NCI-H146 (cell line): ENCODE results near the gene KAZN.

Experiments used
- DNase-seq: peaks from one replicate; lab custom pipeline; 2025; lab: John Stamatoyannopoulos, UW

KAZN gene

GRCh38 chr1:14647777-14648176, 49.3 kb downstream of the KAZN start:
- no peak for DNase-seq

- no peak for DNase-seq
Measured at GRCh38 chr1:14648391-14648790, 49.9 kb downstream of the KAZN start.

GRCh38 chr1:14648896-14649855, 50.7 kb downstream of the KAZN start:
- DNase-seq = no peak

DNA sequence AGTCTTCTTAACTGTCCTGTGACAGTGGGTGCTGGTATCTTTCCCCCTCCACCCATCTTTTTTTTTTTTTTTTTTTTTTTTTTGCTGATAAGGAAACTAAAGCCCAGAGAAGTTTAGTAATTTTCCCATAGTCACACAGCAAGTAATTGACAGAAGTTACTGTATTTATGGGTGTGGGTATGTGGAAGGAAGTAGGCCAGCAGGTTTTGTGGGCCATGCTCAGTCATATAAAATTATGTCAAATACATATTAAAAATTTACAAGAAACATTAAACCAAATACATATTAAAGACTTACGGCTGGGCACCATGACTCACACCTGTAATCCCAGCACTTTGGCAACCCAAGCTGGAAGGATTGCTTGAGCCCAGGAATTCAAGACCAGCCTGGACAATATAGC, 51.5 kb downstream of the KAZN start:
- no peak for DNase-seq

GRCh38 chr1:14650951-14651350, 52.5 kb downstream of the KAZN start:
- no peak for DNase-seq

- DNase-seq = no peak
Measured at GRCh38 chr1:14652840-14653239, 54.4 kb downstream of the KAZN start.

DNA sequence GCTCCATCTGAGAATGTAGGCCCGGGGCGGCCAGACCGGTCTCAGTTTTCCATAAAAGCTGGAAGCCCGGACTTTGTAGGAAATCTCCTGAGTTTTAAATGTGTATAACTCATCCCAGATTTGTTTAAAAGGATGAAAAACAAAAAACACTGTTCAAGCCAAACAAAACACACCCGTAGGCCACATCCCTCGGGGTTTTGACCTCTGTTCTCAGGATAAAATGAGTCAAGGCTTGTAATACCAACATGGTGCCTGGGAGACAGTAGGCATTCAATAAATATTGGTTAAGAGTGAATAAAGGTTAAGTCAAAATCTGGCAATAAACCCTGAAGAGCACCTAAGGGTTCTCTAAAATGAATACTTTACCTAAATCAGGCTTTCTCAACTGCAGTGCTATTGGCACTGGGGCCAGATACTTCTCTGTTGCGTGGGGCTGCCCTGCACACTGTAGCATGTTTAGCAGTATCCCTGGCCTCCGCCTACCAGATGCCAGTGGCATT, 55.0 kb downstream of the KAZN start:
- no peak for DNase-seq

GRCh38 chr1:14654554-14654953, 56.1 kb downstream of the KAZN start:
- DNase-seq = no peak

DNA sequence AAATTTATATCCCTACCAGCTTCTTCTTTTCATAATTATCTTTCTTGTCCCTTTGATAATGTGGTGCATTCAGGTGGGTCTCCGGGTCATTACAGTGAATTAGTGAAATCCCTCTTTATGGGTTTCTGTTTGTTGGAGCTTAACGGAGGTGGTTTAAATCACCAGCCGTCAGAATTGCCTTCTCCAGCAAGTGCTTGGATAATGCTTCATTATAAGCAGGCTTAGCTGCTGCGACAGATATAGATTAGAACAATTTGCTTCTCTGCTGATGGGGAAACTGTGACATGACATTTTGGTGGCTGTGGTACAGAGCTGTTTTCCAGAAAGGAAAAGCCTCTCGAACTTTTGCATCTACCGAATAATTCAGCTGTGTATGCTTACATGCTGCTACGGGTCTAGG, 56.9 kb downstream of the KAZN start:
- DNase-seq = no peak

- DNase-seq = no peak
Measured at GRCh38 chr1:14656384-14656937, 58.0 kb downstream of the KAZN start.

DNA sequence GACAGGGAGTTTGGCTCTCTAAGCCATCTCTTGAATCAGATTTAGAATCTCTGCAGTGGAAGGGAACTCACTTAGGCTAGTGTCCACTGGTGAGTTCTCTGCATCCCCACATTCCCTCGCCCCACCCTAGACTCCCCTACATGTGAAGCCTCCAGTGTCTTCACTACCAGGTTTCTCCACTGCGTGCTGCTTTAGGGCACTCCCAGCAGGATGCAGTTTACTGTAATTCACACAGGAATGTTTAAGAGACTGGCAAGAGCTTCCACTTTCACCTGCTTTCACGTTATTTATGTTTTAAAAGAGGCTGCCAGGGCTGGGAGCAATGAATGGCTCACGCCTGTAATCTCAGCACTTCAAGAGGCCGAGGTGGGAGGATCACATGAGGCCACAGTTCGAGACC, 60.2 kb downstream of the KAZN start:
- no peak for DNase-seq

DNA sequence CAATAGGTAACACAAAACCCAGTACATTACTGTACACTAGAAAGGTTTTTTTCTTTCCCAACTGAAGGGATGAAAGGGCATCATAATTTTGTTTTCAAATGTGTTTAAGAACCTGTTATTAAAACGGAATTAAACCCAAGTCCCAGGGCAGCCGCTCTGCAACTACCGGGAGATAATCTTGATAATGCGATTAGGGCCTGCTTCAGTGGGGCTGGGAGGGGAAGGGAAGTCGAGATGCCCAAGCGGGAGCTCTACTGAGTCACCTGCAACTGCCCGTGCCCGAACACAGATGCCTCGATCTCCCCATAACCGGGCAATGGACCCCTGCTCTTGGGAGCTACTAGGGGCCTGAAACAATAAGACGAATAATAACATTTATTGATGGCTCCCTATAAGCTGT, 61.4 kb downstream of the KAZN start:
- no peak for DNase-seq

DNA sequence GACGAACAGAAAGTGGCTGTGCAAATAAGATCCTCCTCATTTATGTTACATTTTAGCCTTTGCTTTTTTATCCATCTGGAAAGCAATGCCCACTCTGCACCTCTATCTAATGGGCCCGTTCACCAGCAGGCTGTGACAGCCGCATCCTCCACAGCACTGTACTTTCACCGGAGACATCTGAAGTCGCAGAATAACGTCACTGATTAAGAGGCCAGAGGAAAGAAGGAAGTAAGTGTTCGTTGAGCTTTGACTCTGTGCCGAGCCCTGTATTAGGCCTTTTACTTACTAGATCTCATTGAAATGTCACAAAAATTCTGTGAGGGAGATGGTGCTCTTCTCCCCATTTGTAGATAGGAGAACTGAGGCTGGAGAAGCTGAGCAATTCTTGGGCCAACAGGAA, 62.3 kb downstream of the KAZN start:
- no peak for DNase-seq

GRCh38 chr1:14661222-14661621, 62.7 kb downstream of the KAZN start:
- DNase-seq = no peak

DNA sequence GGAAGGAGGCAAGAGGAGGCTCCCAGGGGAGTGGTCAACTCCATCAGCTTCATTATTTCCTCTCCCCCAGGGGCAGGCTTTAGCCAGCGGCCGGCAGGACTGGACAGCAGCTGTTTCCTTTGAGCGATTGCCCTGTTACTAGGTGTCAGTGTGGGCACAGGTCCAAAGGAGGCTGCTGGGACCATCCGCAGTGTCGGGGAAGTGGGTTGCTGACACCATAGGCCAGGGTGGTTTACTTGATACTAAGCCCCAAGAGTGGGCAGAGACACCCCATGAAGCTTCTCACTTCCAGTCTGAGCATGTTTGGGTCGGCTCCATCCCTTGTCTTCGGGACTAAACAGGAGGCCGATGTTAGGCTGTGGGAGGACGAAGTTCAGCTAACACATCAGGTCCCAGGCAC, 63.6 kb downstream of the KAZN start:
- no peak for DNase-seq

GRCh38 chr1:14663773-14664172, 65.3 kb downstream of the KAZN start:
- DNase-seq = no peak

- DNase-seq = no peak
Measured at GRCh38 chr1:14666373-14666772, 67.9 kb downstream of the KAZN start.

GRCh38 chr1:14666962-14667650, 68.6 kb downstream of the KAZN start:
- no peak for DNase-seq

- DNase-seq = no peak
Measured at GRCh38 chr1:14667651-14667984, 69.1 kb downstream of the KAZN start.

DNA sequence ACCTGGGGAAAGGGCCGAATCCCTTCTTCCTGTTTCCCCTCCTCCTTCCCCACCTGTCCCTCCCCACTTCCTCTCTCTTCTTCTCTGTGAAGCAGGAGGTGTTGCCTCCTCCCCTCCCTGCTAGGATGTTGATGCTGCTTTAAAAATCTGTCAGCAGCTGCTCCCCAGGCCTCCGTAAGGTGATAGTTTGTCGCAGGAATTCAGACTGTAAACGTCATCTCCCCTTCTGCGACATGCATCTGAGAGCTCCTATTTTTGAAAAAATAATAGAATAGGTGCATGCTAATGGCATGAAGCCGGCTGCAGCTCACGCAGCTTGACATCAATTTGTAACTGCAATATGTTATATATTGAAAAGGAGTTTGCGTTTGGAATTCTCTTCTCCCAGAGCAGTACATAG, 70.1 kb downstream of the KAZN start:
- no peak for DNase-seq

DNA sequence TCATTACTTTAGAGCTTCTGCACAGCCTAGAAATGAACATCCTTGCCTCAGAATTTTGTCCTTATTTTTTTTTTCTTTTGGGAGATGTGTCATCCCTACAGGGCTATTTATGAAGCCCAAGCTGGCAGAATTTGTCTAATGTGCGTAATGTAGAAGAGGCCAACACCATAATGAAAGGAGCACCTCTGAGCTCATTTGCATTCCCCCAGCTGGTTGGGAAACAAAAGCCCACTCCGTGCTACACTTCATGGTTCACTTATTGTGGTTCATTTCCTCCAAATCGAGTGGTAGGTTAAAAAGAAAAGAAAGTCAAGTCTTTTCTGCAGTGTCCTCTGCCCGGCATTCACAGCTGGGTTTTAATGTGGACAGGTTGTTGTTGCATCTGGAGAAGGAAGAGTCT, 73.5 kb downstream of the KAZN start:
- no peak for DNase-seq

- DNase-seq = no peak
Measured at GRCh38 chr1:14674030-14674429, 75.5 kb downstream of the KAZN start.

DNA sequence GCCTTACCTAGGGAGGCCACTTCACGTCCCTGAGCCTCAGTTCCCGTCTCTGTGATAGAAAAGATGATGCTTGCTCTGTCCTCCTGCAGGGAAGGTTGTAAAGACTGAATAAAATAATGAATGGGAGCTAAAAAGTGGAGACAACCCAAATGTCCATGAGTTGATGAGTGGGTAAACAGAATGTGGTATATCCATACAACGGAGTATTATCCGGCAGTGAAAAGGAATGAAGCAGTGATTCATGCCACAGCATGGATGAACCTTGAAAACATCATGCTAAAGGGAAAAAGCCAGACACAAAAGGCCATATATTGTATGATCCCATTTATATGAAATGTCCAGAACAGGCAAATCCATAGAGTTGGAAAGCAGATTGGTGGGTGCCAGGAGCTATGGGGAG, 77.9 kb downstream of the KAZN start:
- no peak for DNase-seq
